ENCODE data around the gene CDSN.

DNA sequence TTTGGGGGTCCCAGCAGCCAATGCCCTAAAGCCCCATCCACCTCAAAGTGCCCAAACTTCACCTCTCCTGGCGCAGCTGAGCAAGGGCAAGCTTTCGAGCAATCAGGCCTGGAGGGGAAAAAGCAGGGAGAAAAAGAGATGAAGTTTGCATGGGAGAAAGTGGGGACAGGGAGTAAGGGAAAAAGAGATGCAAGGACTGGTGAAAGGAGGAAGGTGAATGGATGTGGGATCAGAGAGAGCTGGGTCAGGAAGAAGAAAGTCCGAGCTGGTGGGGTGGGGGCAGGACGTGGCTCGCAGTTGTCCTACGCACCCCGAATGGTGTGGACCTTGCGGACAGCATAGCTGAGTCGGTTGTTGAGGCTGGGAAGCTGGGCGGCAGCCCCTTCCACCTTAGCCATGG lies 25.1 kb upstream of the CDSN start:
- TF ChIP-seq, protein P1, sequence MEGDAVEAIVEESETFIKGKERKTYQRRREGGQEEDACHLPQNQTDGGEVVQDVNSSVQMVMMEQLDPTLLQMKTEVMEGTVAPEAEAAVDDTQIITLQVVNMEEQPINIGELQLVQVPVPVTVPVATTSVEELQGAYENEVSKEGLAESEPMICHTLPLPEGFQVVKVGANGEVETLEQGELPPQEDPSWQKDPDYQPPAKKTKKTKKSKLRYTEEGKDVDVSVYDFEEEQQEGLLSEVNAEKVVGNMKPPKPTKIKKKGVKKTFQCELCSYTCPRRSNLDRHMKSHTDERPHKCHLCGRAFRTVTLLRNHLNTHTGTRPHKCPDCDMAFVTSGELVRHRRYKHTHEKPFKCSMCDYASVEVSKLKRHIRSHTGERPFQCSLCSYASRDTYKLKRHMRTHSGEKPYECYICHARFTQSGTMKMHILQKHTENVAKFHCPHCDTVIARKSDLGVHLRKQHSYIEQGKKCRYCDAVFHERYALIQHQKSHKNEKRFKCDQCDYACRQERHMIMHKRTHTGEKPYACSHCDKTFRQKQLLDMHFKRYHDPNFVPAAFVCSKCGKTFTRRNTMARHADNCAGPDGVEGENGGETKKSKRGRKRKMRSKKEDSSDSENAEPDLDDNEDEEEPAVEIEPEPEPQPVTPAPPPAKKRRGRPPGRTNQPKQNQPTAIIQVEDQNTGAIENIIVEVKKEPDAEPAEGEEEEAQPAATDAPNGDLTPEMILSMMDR (IDR thresholded peaks at IDR 0.05; ENCODE audit: insufficient read depth, low read length): no peak
- TF ChIP-seq, protein P2, sequence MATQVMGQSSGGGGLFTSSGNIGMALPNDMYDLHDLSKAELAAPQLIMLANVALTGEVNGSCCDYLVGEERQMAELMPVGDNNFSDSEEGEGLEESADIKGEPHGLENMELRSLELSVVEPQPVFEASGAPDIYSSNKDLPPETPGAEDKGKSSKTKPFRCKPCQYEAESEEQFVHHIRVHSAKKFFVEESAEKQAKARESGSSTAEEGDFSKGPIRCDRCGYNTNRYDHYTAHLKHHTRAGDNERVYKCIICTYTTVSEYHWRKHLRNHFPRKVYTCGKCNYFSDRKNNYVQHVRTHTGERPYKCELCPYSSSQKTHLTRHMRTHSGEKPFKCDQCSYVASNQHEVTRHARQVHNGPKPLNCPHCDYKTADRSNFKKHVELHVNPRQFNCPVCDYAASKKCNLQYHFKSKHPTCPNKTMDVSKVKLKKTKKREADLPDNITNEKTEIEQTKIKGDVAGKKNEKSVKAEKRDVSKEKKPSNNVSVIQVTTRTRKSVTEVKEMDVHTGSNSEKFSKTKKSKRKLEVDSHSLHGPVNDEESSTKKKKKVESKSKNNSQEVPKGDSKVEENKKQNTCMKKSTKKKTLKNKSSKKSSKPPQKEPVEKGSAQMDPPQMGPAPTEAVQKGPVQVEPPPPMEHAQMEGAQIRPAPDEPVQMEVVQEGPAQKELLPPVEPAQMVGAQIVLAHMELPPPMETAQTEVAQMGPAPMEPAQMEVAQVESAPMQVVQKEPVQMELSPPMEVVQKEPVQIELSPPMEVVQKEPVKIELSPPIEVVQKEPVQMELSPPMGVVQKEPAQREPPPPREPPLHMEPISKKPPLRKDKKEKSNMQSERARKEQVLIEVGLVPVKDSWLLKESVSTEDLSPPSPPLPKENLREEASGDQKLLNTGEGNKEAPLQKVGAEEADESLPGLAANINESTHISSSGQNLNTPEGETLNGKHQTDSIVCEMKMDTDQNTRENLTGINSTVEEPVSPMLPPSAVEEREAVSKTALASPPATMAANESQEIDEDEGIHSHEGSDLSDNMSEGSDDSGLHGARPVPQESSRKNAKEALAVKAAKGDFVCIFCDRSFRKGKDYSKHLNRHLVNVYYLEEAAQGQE (IDR thresholded peaks at IDR 0.05; ENCODE audit: insufficient replicate concordance, low read depth): no peak
- TF ChIP-seq POLR2AphosphoS5 (IDR thresholded peaks at IDR 0.05; ENCODE audit: low read depth): no peak
- no peak for TF ChIP-seq GABPA (IDR thresholded peaks at IDR 0.05; ENCODE audit: low read depth)
- no peak for TF ChIP-seq SPI1 (IDR thresholded peaks at IDR 0.05; ENCODE audit: borderline replicate concordance, low read depth)
